ENCODE results near the gene RPL3.

Gene RPL3

DNA sequence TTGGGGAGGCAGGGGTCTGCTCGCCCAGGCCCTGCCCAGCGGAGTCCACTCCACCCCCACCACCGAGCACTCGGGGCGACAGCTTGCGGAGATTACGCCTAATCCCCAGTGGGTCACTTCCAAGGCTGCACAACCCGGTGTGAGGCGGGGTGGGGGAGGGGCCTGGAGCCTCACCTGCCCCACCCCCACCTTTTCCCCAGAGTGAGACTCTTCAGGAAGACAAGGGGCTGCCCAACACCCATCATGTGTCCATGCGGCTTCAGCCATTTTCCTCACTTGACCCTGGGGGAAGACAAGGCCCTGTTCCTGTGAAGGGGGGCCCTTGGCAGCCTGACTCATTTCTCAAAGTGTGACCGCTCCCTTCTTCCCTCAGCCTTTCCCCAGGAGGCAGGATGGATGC is 42.8 kb upstream of the RPL3 start:
- no peak for TF ChIP-seq SIN3A (IDR thresholded peaks at IDR 0.05; ENCODE audit: borderline replicate concordance, insufficient read depth, low read length)
- no peak for TF ChIP-seq POLR2AphosphoS5 (IDR thresholded peaks at IDR 0.05; ENCODE audit: low read depth, low read length)
- no peak for TF ChIP-seq FOXP2 (optimal IDR thresholded peaks at IDR 0.05; ENCODE audit: borderline replicate concordance, extremely low read depth, extremely low read length, insufficient read depth)
- no peak for TF ChIP-seq TAF1 (IDR thresholded peaks at IDR 0.05; ENCODE audit: borderline replicate concordance, insufficient read depth, low read length)
- TF ChIP-seq, protein P1, sequence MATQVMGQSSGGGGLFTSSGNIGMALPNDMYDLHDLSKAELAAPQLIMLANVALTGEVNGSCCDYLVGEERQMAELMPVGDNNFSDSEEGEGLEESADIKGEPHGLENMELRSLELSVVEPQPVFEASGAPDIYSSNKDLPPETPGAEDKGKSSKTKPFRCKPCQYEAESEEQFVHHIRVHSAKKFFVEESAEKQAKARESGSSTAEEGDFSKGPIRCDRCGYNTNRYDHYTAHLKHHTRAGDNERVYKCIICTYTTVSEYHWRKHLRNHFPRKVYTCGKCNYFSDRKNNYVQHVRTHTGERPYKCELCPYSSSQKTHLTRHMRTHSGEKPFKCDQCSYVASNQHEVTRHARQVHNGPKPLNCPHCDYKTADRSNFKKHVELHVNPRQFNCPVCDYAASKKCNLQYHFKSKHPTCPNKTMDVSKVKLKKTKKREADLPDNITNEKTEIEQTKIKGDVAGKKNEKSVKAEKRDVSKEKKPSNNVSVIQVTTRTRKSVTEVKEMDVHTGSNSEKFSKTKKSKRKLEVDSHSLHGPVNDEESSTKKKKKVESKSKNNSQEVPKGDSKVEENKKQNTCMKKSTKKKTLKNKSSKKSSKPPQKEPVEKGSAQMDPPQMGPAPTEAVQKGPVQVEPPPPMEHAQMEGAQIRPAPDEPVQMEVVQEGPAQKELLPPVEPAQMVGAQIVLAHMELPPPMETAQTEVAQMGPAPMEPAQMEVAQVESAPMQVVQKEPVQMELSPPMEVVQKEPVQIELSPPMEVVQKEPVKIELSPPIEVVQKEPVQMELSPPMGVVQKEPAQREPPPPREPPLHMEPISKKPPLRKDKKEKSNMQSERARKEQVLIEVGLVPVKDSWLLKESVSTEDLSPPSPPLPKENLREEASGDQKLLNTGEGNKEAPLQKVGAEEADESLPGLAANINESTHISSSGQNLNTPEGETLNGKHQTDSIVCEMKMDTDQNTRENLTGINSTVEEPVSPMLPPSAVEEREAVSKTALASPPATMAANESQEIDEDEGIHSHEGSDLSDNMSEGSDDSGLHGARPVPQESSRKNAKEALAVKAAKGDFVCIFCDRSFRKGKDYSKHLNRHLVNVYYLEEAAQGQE (IDR thresholded peaks at IDR 0.05; ENCODE audit: insufficient read depth in 1 of 2, low read depth in 2 of 2, low read length in 2 of 2), result no peak

DNA sequence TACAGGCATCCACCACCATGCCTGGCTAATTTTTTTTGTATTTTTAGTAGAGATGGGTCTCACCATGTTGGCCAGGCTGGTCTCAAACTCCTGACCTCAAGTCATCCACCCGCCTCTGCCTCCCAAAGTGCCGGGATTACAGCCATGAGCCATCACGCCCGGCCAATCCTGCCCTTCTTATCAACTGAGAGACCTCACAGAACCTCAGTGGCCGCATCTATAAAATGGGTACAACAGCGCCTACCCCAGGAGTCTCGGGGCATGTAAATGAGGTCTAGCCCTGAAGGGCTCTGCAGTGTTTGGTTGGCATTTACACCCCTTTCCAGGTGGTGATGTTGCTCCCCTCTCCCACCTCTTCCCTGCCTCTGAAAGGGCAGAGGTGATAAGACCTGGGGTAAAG is 42.1 kb upstream of the RPL3 start:
- TF ChIP-seq, protein P1 (IDR thresholded peaks at IDR 0.05; ENCODE audit: insufficient read depth in 1 of 2, low read depth in 2 of 2, low read length in 2 of 2), result no peak
- TF ChIP-seq TAF1 (IDR thresholded peaks at IDR 0.05; ENCODE audit: borderline replicate concordance, insufficient read depth, low read length), result no peak

DNA sequence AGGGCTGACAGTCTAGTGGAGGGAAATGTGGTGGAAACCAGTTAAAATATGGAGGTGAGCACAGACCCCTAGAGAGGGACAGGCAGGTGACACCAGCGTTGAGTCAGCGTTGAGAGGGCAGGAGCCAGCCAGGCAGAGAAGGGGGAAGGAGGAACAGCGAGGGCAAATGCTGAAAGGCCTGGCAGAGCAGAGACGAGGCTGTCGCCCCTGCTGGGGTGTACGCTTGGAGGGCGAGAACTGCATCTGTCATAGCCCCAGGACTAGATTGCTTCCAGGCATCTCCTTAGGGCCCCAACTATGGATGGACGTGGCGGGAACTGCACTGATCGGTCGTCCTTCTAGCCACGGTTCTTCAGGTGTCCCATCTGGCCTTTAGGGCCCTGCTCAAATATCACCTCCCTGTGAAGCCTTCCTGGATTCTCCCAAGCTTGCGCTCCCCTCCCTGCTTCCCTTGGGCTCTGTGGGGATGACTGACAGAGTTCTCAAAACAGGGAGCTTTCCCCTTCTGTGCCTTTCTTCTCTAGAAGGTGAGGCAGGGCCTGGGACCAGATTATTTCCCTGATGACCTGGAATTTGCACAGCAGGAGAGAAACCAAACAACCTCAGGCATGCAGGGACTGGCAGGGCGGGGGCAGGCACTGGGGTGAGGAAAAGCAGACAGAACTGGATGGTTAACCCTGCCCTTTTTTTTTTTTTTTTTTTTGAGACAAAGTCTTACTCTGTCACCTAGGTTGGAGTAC is 41.4 kb upstream of the RPL3 start:
- TF ChIP-seq SIN3A (IDR thresholded peaks at IDR 0.05; ENCODE audit: borderline replicate concordance, insufficient read depth, low read length), result no peak
- TF ChIP-seq POLR2AphosphoS5 (IDR thresholded peaks at IDR 0.05; ENCODE audit: low read depth, low read length), result no peak
- no peak for TF ChIP-seq FOXP2 (optimal IDR thresholded peaks at IDR 0.05; ENCODE audit: borderline replicate concordance, extremely low read depth, extremely low read length, insufficient read depth)
- no peak for TF ChIP-seq TAF1 (IDR thresholded peaks at IDR 0.05; ENCODE audit: borderline replicate concordance, insufficient read depth, low read length)
- TF ChIP-seq, protein P1 (IDR thresholded peaks at IDR 0.05; ENCODE audit: insufficient read depth in 1 of 2, low read depth in 2 of 2, low read length in 2 of 2), result no peak

DNA sequence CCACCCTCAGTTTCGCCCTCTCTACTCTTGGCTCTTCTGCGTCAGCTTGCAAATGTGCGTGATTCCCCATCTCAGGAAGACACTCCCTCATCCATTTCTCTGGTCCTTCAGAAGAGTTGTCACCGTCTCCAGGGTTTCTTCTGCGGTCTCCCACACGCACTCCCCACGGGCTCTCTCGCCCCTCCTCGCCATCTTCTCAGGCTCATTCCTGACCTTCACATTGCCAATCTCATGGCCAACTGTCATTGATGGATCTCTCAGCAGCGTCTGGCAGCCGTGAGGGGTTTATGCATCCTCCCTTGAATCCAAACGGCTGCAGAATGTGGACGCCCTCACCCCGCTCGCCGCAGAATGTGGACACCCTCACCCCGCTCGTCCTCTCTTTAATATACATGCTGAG is 40.8 kb upstream of the RPL3 start:
- TF ChIP-seq TAF1 (IDR thresholded peaks at IDR 0.05; ENCODE audit: borderline replicate concordance, insufficient read depth, low read length) (no peak), SIN3A (IDR thresholded peaks at IDR 0.05; ENCODE audit: borderline replicate concordance, insufficient read depth, low read length) (no peak), FOXP2 (optimal IDR thresholded peaks at IDR 0.05; ENCODE audit: borderline replicate concordance, extremely low read depth, extremely low read length, insufficient read depth) (no peak), POLR2AphosphoS5 (IDR thresholded peaks at IDR 0.05; ENCODE audit: low read depth, low read length) (no peak)
- TF ChIP-seq, protein P1 (IDR thresholded peaks at IDR 0.05; ENCODE audit: insufficient read depth in 1 of 2, low read depth in 2 of 2, low read length in 2 of 2), result no peak
